ENCODE data around the gene ARRDC4.

The ARRDC4 gene

GRCh38 chr15:97959724-97960363 is 659 bp upstream of the ARRDC4 start:
- peak overlapping the region; percentile 11 for H3K27ac ChIP-seq
- H3K27me3 ChIP-seq (replicated peaks): no peaks in the 10 kb centered on the region
- TF ChIP-seq CTCF (IDR thresholded peaks at IDR 0.05; ENCODE audit: low read depth, low read length, missing control alignments): no peak
- no peaks in the 10 kb centered on the region for H3K36me3 ChIP-seq (replicated peaks)
- in situ Hi-C loops (cut with HindIII; ENCODE audit: low pct_ligation_motif_present, low sequenced_read_pairs): no loop called here
- DNase-seq: no peak
- peak overlapping the region; percentile 45 for H3K4me3 ChIP-seq (ENCODE audit: low read depth, low read length)

- in situ Hi-C loops (cut with HindIII; ENCODE audit: low pct_ligation_motif_present, low sequenced_read_pairs): no loop called here
- no peak overlapping the region for H3K27ac ChIP-seq
- H3K36me3 ChIP-seq (replicated peaks): no peaks in the 10 kb centered on the region
- H3K4me3 ChIP-seq (ENCODE audit: low read depth, low read length): peak overlapping the region; percentile 59
- no peak for TF ChIP-seq CTCF (IDR thresholded peaks at IDR 0.05; ENCODE audit: low read depth, low read length, missing control alignments)
- DNase-seq: no peak
- no peaks in the 10 kb centered on the region for H3K27me3 ChIP-seq (replicated peaks)
These were observed 808 bp downstream of the ARRDC4 start for GRCh38 chr15:97961067-97961954.

- Histone ChIP-seq H3K27ac (no peak overlapping the region), H3K27me3 (replicated peaks) (no peaks in the 10 kb centered on the region), H3K36me3 (replicated peaks) (no peaks in the 10 kb centered on the region), H3K4me3 (ENCODE audit: low read depth, low read length) (no peak overlapping the region)
- in situ Hi-C loops (cut with HindIII; ENCODE audit: low pct_ligation_motif_present, low sequenced_read_pairs): no loop called here
- no peak for DNase-seq
- TF ChIP-seq CTCF (IDR thresholded peaks at IDR 0.05; ENCODE audit: low read depth, low read length, missing control alignments): no peak
These were observed 1.8 kb downstream of the ARRDC4 start for GRCh38 chr15:97962263-97962662.

- DNase-seq: no peak
- H3K36me3 ChIP-seq (replicated peaks): no peaks in the 10 kb centered on the region
These were observed 3.3 kb downstream of the ARRDC4 start for GRCh38 chr15:97963779-97964178.

DNA sequence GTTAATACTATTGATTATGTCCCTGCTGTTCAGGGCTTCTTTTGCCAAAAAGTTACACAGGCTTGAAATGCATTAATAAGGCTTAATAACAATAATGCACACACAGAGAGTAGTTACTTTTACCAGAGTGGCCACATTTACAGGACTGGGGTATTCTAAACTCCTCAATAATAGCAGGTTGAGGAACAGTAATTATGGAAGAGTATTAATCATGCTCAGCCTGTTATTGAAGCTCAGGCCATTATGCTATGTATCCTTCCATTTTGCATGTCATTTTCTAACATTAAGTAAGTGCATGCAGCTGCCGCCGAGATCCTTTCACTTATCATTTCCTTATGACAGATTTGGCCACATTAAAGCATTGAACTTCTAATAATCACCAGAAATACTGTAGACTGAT is 5.7 kb downstream of the ARRDC4 start:
- DNase-seq: no peak
- Histone ChIP-seq H3K27ac (no peak overlapping the region), H3K27me3 (replicated peaks) (no peaks in the 10 kb centered on the region), H3K4me3 (ENCODE audit: low read depth, low read length) (no peak overlapping the region), H3K36me3 (replicated peaks) (no peaks in the 10 kb centered on the region)
- no peak for TF ChIP-seq CTCF (IDR thresholded peaks at IDR 0.05; ENCODE audit: low read depth, low read length, missing control alignments)
- in situ Hi-C loops (cut with HindIII; ENCODE audit: low pct_ligation_motif_present, low sequenced_read_pairs): no loop called here

More at GRCh38 chr15:97963779-97964178, 3.3 kb downstream of the ARRDC4 start:
- no peak overlapping the region for H3K27ac ChIP-seq
- H3K4me3 ChIP-seq (ENCODE audit: low read depth, low read length): no peak overlapping the region
- no peak for TF ChIP-seq CTCF (IDR thresholded peaks at IDR 0.05; ENCODE audit: low read depth, low read length, missing control alignments)
- in situ Hi-C loops (cut with HindIII; ENCODE audit: low pct_ligation_motif_present, low sequenced_read_pairs): no loop called here
- H3K27me3 ChIP-seq (replicated peaks): no peaks in the 10 kb centered on the region

Data from brain microvascular endothelial cell (primary cell).